Ecto neural progenitor cell (in vitro differentiated cells): Measurements from ENCODE around the gene PRICKLE1.

Experiments used
- DNase-seq: peaks from one replicate; pipeline ENCODE4 v3.0.0-alpha.2; 2018; ENCODE audit warnings: low spot score

Gene PRICKLE1

DNA sequence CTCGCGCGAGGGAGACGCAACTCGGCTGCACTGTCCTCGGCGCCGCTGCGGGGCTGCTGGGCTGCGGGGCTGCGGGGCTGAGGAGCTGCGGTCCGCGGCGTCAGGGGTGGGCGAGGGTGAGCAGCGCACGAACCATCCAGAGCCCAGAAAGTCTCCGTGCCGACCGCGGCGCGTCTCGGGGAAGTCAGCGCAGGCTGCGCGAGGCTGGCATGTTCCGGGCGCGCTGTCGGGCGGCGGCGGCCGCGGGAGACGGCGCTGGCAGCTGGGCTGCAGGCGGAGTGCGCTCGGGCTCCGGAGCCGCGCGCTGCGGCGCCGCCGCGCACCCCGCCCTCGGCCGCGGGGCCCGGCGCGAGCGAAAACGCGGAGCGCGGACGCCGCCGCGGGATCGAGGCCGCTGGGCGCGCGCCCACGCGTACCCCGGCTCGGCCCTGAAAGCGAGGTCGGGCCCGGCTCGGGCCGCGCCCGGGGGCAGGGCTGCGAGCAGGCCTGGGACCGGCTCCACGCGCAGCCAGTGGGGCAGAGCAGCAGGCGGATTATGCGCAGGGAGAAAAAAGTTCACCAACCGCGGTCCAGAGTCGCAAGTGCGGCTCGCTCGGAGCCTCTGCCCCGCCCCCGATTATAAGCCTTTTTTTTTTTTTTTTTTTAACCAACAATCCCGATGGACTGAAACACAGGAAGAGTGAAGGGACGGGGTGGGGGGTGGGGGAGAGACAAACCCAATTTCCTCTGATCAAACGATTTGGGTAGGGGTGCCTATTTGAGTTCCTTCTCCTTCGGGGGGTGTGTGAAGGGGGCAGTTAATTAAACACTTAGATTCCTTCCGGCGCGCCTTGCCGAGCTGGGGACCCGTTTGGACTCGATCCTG lies at the start of gene PRICKLE1:
PRICKLE1 (minus strand) TSS at position 282 of the 865 bp plus-strand sequence. CDS start 117,230 bp downstream, outside the sequence.
- peak; percentile 79 for DNase-seq

DNA sequence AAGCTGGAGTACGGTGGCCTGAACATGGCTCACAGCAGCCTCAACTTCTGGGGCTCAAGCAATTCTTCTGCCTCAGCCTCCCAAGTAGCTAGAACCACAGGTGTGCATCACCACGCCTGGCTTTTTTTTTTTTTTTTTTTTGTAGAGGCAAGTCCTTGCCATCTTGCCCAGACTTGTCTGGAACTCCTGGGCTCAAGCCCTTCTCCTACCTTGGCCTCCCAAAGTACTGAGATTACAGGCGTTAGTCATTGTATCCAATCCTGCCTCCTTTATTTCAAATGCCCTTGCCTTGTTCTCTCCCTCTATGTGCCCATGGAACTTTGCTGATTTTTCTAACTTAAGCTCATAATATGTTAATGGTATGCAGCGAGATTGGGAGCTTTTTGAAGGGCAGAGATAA lies 49.2 kb upstream of the PRICKLE1 start:
- DNase-seq: no peak

DNA sequence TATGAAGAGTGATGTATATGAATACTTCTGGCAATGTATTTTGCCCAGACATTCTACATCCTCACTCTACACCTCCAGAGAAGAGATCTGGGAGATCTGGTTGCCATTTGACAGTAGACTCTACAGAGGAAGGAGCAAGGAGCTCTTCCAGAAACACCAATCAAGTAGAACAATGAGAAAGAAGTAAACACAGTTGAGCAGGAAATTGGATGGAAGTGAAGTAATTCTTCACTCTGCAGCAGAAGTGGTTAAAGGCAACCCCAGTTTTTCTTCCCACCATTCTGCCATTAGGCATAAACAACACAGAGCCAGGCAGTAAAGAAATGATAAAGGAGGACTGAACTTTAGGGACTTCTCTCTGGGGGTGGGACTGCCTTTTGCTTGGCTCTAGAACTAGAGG lies 48.5 kb upstream of the PRICKLE1 start:
- no peak for DNase-seq

DNA sequence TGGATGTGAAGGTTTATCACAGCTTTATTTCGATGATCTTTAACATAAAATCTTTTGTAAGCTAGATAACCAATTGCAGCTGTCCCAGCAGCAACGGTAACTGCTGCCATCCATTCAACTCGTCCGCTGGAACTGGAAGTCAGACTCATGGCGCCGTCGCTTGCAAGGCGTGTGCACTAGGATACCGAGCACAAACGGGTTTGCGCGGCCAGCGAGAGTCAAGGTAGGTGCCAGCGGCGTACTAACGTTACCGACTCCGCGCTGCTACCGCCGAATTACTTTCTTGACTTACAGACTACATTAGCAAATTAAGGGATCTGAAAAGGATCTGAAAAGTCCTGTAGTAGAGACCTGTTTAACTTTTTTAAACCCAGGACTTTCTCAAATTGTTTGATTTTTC lies 47.4 kb upstream of the PRICKLE1 start:
- no peak for DNase-seq

DNA sequence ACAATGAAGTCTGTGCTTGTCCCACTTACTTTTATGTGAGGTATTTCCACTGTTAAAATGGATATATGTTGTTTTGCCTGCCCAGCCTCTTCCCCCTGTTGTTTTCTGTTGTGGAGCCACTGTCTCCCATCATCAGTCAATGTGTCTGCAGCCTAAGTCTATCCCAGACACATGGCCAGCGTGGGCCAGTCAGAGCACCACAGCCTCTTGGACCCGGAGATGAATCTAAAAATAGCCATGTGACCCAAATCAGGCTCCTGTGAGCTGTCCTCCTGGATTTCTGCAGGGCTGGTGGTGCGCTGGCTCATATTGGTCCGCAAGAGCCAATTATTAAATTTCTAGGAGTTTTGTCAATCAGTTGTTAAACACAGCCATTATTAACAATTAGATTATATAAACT lies 44.0 kb upstream of the PRICKLE1 start:
- no peak for DNase-seq

DNA sequence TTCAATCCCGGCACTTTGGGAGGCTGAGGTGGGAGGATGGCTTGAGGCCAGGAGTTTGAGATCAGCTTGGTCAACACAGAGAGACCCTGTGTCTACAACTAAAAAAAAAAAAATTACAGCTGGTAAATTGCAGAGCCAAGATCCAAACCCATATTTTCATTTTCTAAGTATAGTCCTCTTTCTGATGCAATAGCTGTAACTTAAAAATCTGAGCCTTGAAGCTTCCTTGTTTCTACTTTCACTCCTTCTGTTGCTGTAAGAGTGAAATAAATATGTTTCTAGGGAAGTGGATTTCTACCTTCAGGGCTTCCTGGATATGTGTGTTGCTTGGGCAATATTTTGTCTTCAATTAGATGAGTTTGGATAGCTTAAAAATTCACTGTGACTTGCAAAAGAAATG lies 42.0 kb upstream of the PRICKLE1 start:
- DNase-seq: no peak

DNA sequence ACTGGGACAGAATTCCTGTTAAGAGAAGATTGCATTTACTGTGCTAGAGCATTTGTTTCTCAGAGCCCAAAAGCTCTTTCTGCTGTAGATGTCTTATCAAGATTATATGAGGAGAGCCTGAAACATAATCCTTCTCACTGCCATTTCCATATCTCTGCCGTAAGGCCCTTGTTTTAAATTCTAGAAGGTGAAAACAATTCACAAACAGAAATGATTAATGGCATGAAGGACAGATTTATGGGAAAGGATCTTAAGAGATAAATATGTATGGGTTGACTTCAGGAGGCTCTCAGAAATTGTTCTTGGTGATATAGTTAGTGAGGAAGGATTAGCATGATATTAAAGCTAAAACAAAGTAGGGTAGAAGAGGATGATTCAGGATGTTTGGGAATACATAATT lies 40.8 kb upstream of the PRICKLE1 start:
- no peak for DNase-seq

DNA sequence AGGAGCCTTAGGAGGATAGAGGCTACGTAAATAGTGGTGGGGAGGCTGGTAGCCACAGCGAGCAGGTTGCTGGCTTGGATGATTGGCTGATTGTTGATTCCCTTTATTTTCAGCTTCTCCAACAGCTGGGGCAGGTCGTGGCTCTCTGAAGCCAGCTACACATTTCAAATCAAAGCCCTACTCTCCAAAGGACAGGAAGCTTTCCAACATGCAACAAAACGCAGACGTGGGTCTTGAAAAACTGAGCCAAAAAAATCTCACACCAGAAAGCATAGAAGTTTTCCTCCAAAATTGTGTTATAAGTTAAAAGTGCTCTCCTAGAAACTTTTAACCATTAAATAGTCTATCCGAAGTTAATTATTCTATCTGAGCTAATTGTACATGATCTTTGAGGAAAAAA lies 37.6 kb upstream of the PRICKLE1 start:
- no peak for DNase-seq

DNA sequence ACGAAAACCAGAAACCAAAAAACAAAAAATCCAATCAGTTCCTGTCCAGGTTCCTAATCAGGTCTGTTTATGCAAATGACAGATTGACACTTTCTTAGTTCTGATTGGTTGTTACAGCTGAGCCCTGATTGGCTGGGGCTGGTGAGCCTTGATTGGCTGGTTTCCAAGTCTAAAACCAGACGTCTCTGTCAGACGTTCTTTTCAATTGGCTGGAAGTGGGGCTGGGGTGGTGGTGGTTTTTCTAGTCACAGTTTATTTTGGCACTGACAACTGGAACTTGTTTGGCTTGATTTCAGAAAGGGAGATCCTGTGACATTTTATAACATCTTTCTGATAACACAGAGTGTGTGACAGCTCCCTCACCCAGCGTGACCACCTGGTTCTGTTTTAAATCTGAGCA lies 36.1 kb upstream of the PRICKLE1 start:
- DNase-seq: no peak

DNA sequence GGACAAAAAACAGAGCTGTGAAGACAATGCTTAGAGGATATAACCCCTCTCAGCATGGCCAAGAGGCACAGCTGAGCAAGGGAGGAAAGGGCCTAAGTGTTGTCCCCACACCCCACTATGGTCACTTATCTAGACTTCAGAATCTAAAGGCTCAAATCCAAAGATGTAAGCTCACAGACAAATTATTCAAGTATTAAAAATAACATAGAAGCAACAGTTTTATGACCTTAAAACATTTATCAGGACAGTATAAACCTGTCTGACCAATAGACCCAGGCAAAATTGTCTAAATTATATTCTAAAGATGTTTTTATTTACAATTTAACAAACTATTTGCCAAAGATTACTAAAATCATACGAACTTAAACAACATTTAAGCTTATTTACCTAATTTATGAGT lies 28.1 kb upstream of the PRICKLE1 start:
- DNase-seq: no peak

DNA sequence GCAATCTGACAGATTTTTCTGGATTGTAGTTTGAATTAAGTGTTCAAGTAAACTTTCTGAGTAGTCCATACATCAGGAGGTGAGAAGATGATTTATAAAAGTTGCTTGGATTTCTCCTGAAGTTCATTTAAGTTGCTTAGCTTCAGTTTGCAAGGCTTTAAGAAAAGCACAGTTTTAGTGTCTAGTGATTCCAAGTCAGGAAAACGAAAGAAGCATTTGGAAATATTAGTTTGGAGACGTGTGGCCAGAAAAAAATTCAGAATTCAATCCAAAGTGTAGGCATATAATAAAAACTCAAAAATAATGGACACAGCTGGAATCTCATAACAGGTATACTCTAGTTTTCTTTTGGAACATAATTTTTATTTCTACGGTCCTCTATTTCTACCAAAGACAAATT lies 25.5 kb upstream of the PRICKLE1 start:
- no peak for DNase-seq

DNA sequence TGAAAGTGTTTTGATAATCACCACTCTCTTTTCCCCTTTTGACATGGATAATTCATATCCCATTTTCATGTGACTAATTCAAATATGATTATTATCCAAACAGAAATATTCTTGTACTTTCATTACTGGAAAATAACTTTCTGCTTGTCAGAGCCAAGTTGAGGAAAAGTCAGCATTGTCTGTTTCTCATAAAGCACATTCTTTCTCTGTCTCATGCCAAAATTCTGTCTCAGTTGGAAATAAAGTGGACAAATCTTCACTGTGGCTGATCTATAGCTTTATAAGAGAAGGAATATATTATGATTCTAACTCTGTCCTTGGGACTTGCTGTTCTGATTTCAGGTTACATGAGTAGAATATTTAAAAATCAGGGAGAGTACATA lies 22.7 kb upstream of the PRICKLE1 start:
- DNase-seq: no peak

DNA sequence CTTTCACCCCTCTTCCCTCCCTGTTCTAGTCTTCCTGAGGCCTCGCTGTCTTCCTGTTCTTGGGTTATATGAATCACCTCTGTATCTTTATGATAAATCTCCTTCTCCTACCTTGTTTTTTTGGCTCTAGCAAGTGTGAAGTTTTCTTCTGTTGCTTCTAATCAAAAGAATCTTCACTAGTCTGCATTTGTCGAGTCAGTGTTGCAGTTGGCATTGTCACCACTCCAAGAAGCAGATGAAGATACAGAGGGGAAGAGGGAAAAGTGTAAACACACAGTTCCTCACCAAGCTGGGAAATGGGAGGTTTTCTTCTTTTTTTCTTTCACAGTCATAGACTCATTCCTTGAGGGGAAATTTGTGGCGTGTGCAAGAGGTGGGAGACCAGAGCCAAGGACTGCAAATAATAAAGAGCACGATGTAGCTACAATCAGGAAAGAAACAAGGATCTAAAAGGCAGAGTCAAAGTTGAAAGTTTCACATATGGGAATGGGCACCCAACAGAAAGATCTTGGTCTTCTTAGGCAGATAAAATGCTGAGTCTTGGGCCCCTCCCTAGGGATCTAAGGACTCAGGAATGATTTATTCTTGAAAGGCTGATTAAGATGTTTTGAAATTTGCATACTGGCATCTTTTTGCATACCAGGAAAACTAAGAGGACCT lies 22.2 kb upstream of the PRICKLE1 start:
- DNase-seq: no peak

DNA sequence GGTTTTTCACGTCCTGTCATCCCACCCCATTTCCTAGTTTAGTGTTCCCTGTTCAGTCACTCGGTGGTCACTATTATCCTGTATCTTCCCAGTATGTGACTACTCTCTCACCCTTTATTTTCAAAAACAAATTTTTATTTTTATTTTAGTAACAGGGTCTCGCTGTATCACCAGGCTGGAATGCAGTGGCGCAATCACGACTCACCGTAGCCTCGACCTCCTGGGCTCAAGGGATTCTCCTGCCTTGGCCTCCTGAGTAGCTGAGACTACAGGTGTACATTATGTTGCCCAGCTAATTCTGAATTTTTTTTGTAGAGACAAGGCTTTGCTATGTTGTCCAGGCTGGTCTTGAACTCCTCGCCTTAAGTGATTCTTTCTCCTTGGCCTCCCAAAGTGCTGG lies 20.1 kb upstream of the PRICKLE1 start:
- no peak for DNase-seq

DNA sequence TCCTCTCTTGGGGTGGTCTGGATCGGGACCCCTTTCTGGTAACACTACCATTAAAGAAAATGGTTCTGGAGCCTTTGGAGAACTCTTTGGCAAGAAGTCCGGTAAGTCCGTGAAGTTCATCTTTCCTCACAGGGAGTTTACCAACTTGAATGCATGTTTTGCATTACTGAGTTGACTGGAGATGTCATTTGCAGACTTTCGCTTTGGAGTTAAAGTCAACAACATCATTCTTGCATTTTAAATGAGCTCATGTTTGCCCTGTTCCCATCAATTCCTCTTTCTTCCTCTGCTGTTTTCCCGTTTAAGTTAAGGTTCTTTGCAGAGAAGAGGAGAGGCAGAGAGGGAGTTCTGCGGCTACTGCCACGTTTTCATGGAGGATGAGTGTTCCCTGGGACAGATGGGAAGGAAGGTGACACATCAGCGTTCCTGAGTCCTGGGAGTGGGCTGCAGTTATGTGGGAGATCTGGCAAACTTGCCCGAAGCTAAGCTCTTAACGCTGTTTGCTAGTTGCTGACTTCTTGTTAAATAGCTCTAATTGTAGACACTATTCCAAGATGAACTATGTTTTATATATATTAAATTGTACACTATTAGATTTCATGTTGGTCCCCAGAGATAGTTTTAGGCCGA lies 18.8 kb upstream of the PRICKLE1 start:
- no peak for DNase-seq

DNA sequence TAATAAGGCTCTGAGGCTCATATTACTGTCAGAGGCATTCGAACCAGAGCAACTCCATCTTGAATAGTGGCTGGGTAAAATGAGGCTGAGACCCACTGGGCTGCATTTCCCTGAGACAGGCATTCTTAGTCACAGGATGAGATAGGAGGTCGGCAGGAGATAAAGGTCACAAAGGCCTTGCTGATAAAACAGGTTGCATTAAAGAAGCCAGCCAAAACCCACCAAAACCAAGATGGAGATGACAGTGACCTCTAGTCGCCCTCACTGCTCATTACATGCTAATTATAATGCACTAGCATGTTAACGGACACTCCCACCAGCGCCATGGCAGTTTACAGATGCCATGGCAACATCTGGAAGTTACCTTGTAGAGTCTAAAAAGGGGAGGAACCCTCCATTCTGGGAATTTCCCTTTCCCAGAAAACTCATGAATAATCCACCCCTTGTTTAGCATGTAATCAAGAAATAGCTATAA lies 18.1 kb upstream of the PRICKLE1 start:
- no peak for DNase-seq

DNA sequence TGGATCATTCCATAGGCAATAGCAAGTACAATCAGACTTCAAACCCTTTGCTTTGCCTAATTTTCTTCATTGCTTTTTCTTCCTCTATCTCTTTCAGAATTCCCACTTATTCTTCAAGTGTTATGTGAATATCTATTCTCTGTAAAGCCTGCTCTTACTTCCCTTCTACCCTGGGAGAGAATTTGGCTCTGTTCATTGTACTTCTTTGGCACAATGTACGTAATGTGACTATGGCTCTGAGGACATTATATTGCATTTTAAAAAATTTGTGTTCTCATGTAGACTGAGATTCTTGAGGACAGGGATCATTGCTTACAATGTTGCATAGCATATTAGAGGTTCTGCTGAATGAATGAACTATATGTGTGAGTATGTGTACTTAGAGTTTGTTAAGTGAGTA lies 16.9 kb upstream of the PRICKLE1 start:
- no peak for DNase-seq

DNA sequence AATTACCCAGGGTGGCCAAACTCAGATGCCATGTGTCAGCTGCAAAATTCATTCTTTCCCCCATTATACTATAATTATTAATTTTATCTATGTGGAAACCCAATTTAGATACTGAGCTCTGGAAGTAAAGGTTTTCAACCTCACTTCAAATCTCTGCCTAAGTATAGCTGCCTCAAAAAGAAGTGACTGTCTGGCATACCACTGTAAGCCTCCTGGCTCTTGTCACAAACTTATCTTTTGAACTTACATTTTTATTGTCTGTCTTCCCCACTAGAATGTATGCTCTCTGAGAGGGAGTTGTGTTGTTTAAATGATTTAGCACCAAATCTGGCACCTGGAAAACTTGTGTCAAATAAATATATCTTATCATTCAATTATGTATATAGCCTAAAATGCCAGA lies 16.1 kb upstream of the PRICKLE1 start:
- DNase-seq: no peak

DNA sequence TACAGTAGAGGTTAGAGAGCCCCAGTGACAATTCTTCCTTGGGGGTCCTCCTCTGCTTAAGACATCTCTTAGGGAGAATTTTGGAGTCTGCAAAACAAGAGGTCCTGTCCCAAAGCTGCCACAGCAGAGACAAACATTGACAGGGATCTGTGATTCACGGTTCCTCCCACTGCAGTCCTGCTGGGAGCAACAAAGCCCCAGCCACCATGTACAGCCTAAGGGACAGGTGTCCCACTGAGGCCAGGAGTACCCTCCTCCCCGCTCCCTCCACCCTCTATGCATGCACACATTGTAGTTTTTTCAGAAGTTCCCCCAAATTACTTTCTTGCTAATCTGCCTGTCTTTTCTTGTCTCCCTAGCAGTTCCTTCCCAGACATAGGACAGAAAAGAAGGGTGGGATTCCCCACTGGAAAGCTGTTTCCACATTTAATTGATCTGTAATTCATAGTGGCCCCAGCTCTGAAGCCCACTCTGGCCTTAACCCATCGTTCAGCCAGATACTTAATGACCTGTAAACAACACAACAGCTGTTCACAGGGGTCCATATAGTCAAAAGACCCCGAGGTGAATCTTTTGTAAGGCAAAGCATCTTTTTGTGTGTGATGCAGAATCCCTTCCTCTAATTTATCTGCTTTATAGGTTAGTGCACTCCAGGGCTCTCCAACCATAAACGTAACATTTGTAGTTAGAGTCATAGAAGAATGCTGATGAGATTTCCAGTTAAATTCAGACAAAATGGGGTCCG lies 13.9 kb upstream of the PRICKLE1 start:
- no peak for DNase-seq

DNA sequence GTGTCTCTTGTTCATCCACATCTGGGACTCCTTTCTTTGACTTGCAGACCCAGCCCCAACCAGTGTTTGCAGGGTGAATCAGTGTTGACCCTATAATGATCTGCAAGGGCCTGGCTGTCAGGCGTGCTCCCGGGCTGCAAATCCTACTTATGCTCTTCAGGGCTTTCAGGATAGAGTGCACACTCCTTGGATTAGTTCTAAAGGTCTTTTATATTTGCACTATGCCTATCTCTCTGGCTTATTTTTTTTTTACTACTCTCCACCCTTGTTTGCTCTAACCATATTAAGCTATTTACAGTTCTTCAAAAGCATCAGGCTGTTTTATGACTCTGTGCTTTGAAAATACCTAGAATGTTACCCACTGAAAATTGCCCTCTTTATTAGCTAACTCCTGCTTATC lies 4.3 kb upstream of the PRICKLE1 start:
- no peak for DNase-seq

DNA sequence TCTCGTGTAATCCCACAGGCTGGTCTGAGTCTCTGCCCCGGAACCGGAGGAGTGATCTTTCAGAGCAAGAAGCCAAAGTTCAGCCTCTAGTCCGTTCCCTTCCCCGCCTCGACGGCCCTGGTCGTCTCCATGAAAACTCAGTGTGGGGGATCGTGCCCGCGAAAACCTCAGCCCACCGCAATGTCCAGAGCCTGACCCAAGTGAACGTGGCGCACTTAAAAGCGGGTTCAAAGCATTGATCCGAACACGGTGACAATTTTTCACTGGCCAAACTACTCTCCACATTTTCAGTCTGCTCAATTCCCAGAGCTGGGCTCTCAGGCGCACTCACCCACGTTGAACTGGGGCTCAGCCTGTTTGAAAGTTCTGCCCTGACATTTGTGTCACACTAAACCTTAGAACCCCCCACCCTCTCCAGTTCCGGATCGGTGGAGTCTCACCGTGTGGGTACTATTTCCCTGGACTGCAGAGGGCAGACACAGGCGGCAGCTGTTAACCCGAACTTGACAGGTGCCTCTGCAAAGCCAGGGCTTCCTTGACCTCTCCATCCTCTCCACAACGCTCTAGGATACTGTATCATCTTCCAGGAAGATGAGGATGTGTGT lies 886 bp upstream of the PRICKLE1 start:
- peak; percentile 70 for DNase-seq
